T-helper 22 cell (primary cell): ENCODE measurements around the gene RCVRN.

Source experiments
- DNase-seq: peaks from one replicate; pipeline ENCODE4 v3.0.0-alpha.2; 2020; ENCODE audit warnings: low read depth

The RCVRN gene

DNA sequence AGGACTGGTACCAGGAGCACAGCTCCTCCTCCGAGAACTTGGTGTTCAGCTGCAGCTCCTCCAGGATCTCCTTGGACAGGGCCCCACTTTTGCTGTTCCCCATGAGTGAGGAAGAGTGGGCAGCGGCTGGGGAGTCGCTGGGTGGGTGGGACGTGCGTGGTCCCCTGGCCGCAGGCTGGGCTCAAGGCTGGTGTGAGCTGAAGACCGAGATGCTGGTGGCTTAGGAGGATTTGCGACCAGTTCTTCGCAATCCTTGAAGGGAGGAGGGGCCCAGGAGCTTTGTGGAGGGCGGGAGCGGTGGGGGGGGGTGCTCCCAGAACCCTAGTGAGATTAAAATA is at the start of gene RCVRN:
Gene RCVRN, minus strand, starts transcription at position 194 of the 338 bp plus-strand sequence. Its CDS starts 91 bp downstream, at position 103.
- no peak for DNase-seq

- DNase-seq, result no peak
Measured at GRCh38 chr17:9953492-9953891, 48.4 kb upstream of the RCVRN start.

DNA sequence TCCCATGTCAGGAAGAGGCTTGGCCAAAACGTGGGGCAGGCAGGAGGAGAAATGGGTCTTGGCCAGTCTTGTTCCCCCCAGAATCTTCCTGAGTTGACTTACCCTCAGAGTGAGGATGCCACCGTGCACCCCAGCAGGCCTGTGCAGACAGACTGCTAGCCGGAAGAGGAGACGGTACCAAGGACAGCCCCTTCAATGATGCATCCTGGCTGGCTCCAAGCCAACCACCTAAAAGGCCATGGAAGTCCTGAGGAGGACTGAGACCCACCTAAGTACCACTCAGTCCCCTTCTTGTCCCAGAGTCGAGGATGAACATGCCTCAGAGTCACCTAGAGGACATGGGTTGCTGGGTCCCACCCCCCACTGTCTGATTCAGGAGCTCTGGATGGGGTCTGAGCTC is 46.7 kb upstream of the RCVRN start:
- DNase-seq, result no peak

DNA sequence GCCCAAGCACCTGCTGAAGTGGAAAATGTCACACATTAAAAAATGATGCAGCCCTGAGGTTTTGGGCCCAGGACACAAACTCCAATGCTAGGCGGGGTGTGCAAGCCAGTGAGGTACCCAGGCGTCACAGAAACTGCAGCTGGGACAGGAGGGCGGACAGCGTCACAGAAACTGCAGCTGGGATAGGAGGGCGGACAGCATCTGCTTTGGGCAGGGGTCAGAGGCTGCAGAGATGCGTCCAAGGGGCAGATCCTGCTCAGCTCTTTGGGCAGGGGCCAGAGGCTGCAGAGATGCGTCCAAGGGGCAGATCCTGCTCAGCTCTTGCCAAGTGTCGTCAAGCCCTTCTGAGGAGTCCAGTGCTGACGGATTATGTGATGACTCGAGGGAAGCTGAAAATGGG is 43.9 kb upstream of the RCVRN start:
- DNase-seq, result no peak

DNA sequence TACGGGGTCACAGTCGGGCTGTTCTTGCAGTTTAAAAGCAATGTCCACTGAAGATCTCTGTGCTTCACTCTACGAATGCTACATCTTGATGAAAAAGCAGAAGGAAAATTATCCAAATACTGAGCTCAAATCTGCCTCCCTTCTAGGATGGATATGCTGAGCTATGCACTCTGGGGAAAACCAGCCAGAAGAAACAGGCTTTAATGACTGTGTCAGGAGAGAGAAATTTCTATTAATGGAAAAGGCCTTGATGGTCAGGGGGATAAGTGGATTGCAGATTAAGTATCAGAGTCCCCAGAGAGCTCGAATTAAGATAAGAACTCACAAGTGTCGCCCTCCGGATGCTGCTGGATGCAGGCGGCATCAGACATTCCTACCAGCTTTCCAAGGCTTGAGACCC is 39.6 kb upstream of the RCVRN start:
- no peak for DNase-seq

DNA sequence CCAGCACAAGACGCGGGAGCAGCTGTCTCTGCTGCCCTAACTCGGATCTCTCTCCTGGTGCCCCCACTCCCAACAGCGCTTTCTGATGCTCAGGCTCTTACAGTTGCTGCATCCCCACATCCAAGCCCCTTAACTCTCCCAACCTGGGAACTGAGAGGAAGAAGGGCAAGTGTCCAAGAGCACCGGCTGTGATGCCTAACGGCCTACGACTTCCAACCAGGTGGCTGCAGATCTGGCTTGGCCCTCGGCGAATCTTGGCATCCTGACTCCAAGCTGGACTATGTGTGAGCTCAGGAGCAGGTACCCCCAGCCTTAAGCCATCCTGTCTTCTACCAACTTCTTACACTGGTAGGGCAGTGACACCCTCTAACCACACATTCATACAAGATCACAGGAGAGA is 38.3 kb upstream of the RCVRN start:
- DNase-seq, result no peak

GRCh38 chr17:9942885-9943284 is 37.8 kb upstream of the RCVRN start:
- no peak for DNase-seq

GRCh38 chr17:9941305-9941704 is 36.2 kb upstream of the RCVRN start:
- DNase-seq, result no peak

DNA sequence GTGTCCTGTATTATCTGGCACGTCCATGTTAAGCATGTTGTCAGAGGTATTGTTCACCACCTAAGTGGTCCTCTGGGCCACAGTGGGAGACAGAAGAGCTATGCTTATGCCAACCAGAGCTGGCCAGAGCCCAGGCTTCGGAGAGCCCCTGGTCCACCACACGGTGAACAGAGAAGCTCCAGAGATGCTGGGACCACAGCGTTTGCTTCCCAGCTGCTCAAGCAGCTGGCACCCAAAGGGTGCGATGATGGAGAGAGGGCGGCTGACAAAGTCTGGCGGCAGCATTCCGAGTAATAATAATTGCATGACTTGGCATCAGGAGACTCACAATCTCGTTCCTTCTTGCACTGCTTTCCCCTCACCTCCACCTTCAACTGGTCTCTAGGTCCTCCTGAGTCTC is 35.8 kb upstream of the RCVRN start:
- no peak for DNase-seq

DNA sequence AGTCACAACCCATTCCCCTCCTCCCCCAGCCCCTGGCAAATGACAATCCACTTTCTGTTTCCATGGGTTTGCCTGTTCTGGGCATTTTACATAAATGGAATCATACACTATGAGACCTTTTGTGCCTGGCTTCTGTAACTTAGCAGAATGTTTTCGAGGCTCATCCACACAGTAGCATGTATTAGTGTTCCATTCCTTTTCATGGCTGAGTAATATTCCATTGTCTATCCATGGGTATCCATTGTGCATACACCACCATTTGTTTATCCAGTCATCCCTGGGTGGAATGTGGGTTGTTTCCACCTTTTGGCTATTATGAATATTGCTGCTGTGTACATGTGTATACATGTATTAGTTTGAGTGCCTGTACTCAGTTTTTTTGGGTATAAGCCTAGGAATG is 33.7 kb upstream of the RCVRN start:
- no peak for DNase-seq

DNA sequence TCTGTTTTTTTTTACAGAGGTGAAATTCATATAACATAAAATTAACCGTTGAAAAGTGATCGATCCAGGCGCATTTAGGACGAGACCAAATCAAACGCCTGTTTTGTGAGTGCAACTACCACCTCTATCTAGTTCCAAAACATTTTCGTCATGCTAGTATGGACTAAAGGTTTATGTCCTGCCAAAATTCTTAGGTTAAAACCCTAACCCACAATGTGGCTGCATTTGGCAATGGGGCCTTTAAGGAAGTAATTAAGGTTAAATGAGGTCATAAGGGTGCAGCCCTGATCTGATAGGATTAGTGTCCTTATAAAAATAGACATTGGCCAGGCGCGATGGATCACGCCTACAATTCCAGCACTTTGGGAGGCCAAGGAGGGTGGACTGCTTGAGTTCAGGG is 32.8 kb upstream of the RCVRN start:
- DNase-seq, result no peak

DNA sequence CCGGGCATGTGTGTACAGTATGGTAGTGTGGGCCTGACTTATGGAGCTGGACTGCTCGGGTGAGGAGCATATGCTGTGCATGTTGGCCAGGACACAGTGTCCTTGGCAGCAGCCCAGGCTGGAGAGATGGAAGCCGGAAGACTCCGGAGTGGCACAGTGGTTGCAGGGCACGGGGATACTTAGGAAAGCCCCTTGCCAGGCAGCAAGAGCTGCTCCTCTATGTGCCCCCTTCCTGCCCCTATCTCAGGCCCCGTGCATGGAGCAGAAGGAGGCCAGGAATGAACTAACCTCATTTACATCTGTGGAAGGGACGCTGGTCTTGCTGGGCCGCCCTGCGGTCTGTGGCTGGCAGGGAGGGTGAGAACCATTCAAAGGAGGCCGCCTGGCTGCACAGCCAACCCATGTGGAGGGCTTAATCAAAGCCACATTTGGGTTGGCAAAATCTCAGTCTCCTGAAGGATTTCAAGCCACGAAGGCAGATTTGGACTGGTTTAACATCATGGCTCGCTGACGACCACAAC is 32.2 kb upstream of the RCVRN start:
- no peak for DNase-seq

DNA sequence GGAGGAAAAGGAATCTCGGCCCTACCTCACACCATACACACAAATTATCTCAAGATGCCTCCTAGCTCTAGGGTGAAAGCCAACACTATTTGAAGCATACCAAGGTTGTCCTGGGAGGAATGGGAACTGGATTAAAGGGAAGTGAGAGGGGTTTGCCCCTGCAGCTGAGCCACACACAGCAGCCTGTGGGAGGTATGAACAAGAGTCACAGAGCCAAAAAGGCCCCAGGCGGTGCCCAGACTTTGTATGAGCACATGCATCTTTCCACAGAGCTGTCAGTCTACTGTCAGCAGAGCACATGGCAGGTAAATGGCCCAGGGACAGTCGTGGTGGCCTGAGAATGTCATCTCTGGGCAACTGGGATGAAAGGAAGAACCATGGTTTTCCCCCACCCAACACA is 31.0 kb upstream of the RCVRN start:
- DNase-seq, result no peak

GRCh38 chr17:9935408-9935807 is 30.3 kb upstream of the RCVRN start:
- no peak for DNase-seq

DNA sequence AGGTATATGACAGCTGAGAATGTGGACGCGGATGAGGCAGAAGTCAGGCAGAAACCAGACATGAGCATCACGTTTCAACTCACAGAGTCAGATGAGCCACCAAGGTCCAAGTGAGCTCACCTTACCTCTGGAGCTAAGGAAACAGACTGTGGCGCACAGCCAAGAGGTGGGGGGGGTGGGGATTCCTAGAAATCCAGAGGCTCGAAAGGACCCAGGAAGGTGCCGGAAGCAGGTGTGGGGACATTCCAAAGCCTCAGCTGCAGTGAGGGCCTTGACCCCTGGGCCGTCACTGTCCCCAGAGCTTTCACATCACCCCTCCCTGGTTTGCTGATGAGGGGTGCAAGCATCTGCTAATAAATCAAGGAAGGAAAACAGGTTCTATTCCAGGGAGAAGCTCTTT is 29.3 kb upstream of the RCVRN start:
- no peak for DNase-seq

GRCh38 chr17:9932491-9932890 is 27.4 kb upstream of the RCVRN start:
- DNase-seq, result no peak

DNA sequence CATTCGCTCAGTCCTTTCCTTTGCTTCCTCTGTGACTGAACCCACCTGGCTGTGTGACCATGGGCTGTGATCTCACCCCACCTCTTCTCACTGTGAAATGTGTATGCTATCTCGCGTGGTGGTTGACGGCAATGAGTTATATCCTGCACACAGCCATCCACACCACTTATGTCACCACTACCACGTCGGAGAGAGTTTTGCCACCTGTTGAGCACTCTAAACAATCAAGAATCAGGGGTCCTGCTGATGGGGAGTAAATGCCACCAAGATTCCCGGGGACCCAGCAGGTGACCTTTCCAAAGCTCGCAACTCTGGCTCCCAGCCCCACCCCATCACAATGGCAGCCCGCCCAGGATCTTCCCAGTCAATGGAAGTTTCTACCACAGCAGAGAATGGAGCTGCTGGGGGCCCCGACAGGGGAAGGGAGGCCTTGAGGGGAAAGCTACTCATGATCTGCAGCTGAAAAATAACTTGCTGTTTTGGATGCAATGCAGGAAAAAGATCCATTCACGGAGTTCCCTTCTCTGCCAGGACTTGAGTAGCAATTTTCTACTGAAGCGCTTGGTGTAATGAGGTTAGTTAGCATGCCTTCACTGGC is 26.2 kb upstream of the RCVRN start:
- no peak for DNase-seq

DNA sequence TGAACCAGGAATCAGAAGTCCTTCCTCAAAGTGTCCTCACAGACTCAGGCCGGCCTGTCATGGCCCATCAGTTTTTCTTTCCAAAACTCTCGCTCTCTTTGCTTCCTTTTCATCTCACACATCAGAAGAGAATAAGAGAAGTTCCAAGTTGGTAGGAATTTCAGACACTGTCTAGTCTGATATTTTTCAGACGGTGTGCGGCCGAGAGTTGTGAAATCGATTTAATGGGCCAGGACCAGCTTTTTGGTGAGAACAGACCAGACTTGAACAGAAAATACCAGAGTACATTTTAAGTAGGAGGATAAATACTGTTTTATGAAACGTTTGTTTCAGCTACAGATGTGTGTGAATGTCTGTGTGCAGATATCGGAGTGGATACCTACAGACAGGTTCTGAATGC is 24.8 kb upstream of the RCVRN start:
- DNase-seq, result no peak

DNA sequence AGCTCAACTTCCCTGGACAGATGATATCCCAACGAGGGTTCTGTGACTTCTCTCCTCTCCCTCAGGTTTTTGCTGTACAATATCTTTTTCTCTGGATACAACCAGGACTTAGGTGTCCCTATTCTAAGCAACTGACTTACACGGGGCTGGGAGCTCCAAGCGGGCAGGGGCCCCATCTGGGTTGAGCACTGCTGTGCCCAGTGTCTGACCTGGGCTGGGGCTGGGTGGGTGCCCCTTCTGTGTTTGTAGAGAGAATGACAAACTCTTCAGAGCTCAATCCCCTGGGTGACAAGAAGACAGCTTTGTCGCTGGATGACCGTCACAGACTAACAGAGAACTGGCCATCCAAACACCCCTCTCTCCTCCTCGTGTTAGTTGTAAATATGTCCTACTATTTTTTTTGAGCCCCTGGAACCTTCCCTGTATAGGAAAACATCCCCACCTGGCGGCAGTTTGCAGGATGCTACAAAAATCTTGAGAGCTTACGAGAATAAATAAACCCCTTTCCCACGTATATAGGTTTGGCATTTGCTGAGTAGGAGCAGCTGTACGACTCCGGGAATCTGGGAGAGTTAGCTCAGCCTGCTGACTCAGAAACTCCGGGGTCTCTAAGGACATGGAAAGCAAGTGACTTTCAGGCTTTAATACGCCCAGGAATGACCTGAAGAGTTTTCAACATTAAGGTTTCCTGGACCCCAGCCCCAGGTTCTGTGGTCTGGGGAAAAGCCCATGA is 23.7 kb upstream of the RCVRN start:
- no peak for DNase-seq

GRCh38 chr17:9926150-9926804 is 21.2 kb upstream of the RCVRN start:
- DNase-seq, result no peak

GRCh38 chr17:9925457-9925856 is 20.4 kb upstream of the RCVRN start:
- no peak for DNase-seq

GRCh38 chr17:9924735-9925191 is 19.7 kb upstream of the RCVRN start:
- DNase-seq, result no peak
